Skeletal muscle tissue (tissue), 4 donors: ENCODE results near the gene AXIN1. TPM values are rescaled to one million over a fixed set of nuclear protein-coding genes. Genes with fewer than 3 reads are reported as not detected.

ENCODE experiments used
- H3K27ac ChIP-seq: one replicate; pipeline ENCODE4 v1.7.0; 2013; ENCODE audit warnings: mild to moderate bottlenecking, low read depth, low read length, inconsistent platforms
- H3K27me3 ChIP-seq, 3 donors: one replicate each; pipeline ENCODE4 v1.7.0; 2013; ENCODE audit warnings: low read length in 3 of 3; ENCODE audit not compliant: control insufficient read depth in 3 of 3, insufficient read depth in 3 of 3
- H3K36me3 ChIP-seq, 3 donors: one replicate each; pipeline ENCODE4 v1.7.0; 2013; ENCODE audit warnings: low read length in 3 of 3; ENCODE audit not compliant: control insufficient read depth in 3 of 3, insufficient read depth in 3 of 3
- H3K4me1 ChIP-seq, 3 donors: one replicate each; pipeline ENCODE4 v1.7.0; 2013; ENCODE audit warnings: low read length in 3 of 3, mild to moderate bottlenecking in 3 of 3; ENCODE audit not compliant: control insufficient read depth in 3 of 3, insufficient read depth in 3 of 3
- H3K4me3 ChIP-seq, 3 donors: one replicate each; pipeline ENCODE4 v1.7.0; 2013; ENCODE audit warnings: low read length in 3 of 3
- H3K9ac ChIP-seq, 3 donors: one replicate each; pipeline ENCODE4 v1.7.0; 2013; ENCODE audit warnings: low read length in 3 of 3, mild to moderate bottlenecking in 3 of 3, moderate library complexity in 2 of 3, low read depth in 1 of 3
- H3K9me3 ChIP-seq, 3 donors: one replicate each; pipeline ENCODE4 v1.7.0; 2013; ENCODE audit warnings: low read length in 3 of 3; ENCODE audit not compliant: control insufficient read depth in 3 of 3
- total RNA-seq: library from RNA; depleted of rRNA; stranded (reverse); fragments of >200 nt; gene quantifications from one replicate; pipeline ENCODE4 v1.2.3, GENCODE V29; 2014
- donor health status: Osteomylitis.

The AXIN1 gene
- total RNA-seq, 1 donor from 2014 or later: 8.9 TPM

DNA sequence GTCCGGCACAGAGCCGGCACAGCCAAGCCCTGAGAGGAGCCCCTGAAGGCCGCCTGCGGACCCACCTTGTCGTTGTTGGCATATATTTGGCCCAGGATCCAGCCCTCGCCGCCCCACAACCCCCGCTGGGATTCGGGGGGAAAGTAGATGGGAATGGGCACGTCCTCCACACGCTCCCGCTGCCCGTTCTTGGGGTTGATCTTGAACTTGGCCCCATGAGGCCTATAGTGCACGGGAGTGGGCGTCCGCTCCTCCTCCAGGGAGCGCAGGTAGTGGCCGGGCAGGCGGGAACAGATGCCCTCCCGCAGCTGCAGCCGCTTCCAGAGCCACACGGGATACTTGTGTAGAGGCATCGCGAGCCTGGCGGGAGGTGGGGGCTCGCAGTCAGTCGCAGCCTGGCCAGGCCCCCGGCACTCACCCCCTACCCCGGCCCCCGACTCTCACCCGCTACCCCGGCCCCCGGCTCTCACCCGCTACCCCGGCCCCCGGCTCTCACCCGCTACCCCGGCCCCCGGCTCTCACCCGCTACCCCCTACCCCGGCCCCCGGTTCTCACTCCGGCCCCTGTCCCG is 17.4 kb upstream of the AXIN1 start:
- H3K27me3 ChIP-seq: no peaks in the 10 kb centered on the region
- H3K4me1 ChIP-seq: peaks cover 12 to 15% (median 13%) of the 10 kb centered on the region in 3 donors
- H3K27ac ChIP-seq: no peak overlapping the region
- no peaks in the 10 kb centered on the region for H3K9me3 ChIP-seq
- H3K4me3 ChIP-seq: peak overlapping the region; percentile 41 to 57 (median 48)
- H3K9ac ChIP-seq: peak overlapping the region in 2 of 3 donors; percentile 66 to 72
- peaks cover 38 to 44% (median 43%) of the 10 kb centered on the region in 3 donors for H3K36me3 ChIP-seq

GRCh38 chr16:369275-369865 is 16.8 kb upstream of the AXIN1 start:
- peaks cover 3 to 5% (median 4%) of the 10 kb centered on the region in 3 donors for H3K27me3 ChIP-seq
- H3K4me1 ChIP-seq: peaks cover 12 to 15% (median 13%) of the 10 kb centered on the region in 3 donors
- peak overlapping the region in 1 of 3 donors; percentile 57 for H3K4me3 ChIP-seq
- peaks cover 34 to 38% (median 38%) of the 10 kb centered on the region in 3 donors for H3K36me3 ChIP-seq
- no peak overlapping the region for H3K27ac ChIP-seq
- H3K9me3 ChIP-seq: no peaks in the 10 kb centered on the region
- H3K9ac ChIP-seq: peak overlapping the region in 2 of 3 donors; percentile 66 to 72

DNA sequence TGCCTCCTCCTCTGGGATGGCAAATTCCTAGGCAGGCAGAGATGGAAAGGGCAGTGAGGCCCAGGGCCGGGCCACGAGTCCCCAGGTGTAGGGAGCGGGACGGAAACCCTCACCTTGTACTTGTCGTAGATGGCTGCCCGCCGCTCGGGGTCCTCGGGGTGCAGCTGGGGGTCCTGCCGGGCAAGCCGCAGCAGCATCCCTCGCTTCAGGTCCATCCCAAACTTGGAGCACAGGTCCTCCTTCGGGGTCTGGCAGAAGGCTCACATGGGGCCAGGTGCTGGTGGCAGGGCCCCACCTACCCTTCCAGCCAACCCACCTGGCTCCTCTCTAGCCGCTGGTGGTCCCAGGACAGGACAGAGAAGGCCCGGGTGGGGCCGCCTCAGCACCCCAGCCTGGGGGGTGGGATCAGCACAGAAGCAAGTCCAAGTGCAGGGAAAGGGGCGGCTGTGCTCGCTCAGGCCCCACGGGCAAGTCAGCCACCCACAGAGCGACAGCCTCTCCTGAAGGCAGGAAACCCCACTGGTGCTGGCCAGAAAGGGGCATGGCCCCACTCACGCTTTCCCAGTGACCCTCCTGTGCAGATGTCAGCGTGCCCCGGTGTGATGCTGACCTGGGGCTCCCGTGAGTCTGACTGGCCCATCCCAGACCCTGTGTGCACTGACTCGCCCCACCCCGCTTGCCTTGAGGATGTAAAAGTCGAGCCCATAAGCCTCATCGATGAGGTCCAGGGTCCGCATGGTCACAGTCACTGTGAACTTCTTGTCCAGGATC is 16.1 kb upstream of the AXIN1 start:
- Histone ChIP-seq H3K4me1 (peaks cover 12 to 15% (median 13%) of the 10 kb centered on the region in 3 donors), H3K27ac (no peak overlapping the region), H3K9me3 (no peaks in the 10 kb centered on the region), H3K36me3 (peaks cover 30 to 34% (median 30%) of the 10 kb centered on the region in 3 donors), H3K4me3 (no peak overlapping the region), H3K27me3 (peaks cover 9 to 11% (median 10%) of the 10 kb centered on the region in 3 donors), H3K9ac (no peak overlapping the region)

DNA sequence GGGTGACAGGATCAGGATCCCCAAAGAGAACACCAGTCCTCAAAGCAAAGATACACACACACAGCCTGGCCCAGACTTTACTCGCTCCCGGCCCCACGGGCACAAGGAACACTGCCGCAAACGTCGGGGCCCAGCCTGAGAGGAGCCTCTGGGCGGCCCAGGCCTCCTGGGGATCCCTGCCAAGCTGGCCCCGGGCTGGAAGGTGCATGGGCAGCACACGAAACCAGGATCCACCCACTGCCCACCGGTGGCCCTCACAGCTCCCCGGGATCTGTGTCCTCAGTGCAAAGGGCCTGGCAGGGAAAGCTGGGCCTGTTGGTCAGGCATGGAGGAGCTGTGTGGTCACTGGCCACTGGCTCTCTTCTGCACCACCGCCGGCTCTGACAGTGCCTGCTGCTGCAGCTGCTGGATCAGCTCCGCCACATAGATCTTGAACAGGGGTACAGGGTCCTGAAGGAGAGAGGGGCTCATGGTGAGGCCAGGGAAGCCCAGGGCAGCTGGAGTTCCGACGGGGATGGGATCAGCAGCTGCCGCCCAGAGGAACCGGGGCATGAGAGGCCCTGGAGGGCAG is 14.9 kb upstream of the AXIN1 start:
- H3K27ac ChIP-seq: no peak overlapping the region
- peaks cover 26 to 30% (median 29%) of the 10 kb centered on the region in 3 donors for H3K36me3 ChIP-seq
- H3K4me3 ChIP-seq: no peak overlapping the region
- H3K27me3 ChIP-seq: peaks cover 17 to 18% (median 17%) of the 10 kb centered on the region in 3 donors
- H3K4me1 ChIP-seq: peaks cover 12 to 15% (median 13%) of the 10 kb centered on the region in 3 donors
- no peaks in the 10 kb centered on the region for H3K9me3 ChIP-seq
- H3K9ac ChIP-seq: no peak overlapping the region

DNA sequence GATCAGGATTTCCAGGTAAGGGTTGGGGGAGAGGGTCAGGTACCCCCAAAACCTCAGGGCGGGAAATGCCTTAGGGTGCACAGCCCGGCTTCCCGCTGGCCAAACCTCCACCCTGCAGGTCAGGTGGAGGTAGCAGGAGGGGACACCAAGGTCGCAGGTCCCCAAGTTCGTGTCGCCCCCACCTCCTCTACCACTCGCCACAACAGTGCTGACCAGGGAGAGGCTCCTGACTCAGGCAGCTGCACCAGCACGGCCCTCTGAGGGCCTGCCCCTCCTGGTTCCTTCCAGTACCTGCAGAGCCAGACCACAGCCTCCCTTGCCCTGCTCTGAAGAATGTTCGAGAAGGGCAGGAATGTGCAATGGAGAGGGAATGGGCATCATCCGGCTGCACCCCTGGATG is 14.0 kb upstream of the AXIN1 start:
- Histone ChIP-seq H3K27ac (no peak overlapping the region), H3K4me3 (no peak overlapping the region), H3K9me3 (no peaks in the 10 kb centered on the region), H3K27me3 (peaks cover 17 to 22% (median 18%) of the 10 kb centered on the region in 3 donors), H3K9ac (no peak overlapping the region), H3K36me3 (peaks cover 23 to 26% (median 24%) of the 10 kb centered on the region in 3 donors), H3K4me1 (peaks cover 12 to 17% (median 15%) of the 10 kb centered on the region in 3 donors)

DNA sequence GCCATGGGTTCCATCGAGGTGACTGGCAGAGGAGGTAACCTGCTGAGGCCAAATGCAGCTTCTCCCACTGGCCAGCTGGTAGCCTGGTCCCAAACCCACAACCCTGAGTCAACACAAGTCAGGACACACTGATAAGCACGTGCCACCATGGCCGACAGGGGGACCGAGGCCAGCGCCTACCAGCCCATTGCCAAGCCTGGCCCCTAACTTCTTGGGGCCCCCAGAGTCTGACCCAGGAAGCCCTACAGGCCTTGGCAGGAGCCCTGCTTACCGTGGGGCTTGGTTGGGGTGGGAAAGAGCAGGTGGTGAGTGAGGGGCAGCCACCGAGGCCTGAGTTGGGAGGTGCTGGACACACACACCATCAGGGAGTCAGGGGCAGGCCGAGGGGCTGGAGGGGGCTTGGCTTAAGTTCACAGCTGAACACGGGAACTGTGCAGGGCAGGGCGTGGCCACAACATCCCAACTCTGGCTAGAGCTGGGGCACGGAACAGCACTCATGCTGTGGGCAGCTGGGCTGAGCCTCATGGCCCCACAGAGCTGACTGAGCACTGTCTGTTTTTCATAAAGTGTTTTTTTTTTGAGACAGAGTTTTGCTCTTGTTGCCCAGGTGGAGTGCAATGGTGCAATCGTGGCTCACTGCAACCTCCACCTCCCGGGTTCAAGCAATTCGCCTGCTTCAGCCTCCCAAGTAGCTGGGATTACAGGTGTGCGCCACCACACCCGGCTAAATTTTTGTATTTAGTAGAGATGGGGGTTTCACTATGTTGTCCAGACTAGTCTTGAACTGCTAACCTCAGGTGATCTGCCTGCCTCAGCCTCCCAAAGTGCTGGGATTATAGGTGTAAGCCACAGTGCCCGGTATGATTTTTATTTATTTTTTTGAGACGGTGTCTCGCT is 12.3 kb upstream of the AXIN1 start:
- Histone ChIP-seq H3K27ac (no peak overlapping the region), H3K9ac (peak overlapping the region in 1 of 3 donors; percentile 8), H3K4me1 (peaks cover 6 to 11% (median 6%) of the 10 kb centered on the region in 3 donors)

GRCh38 chr16:363766-364490 is 11.4 kb upstream of the AXIN1 start:
- peaks cover 17 to 26% (median 18%) of the 10 kb centered on the region in 3 donors for H3K27me3 ChIP-seq
- no peaks in the 10 kb centered on the region for H3K9me3 ChIP-seq
- no peak overlapping the region for H3K9ac ChIP-seq
- no peak overlapping the region for H3K27ac ChIP-seq
- H3K4me3 ChIP-seq: no peak overlapping the region
- H3K36me3 ChIP-seq: peaks cover 22 to 24% (median 22%) of the 10 kb centered on the region in 3 donors
- peaks cover 0 to 4% (median 0%) of the 10 kb centered on the region in 3 donors for H3K4me1 ChIP-seq

More for the DNA sequence above, 12.3 kb upstream of the AXIN1 start:
- Histone ChIP-seq H3K27me3 (peaks cover 17 to 26% (median 18%) of the 10 kb centered on the region in 3 donors), H3K36me3 (peaks cover 23 to 26% (median 24%) of the 10 kb centered on the region in 3 donors), H3K4me3 (no peak overlapping the region), H3K9me3 (no peaks in the 10 kb centered on the region)

DNA sequence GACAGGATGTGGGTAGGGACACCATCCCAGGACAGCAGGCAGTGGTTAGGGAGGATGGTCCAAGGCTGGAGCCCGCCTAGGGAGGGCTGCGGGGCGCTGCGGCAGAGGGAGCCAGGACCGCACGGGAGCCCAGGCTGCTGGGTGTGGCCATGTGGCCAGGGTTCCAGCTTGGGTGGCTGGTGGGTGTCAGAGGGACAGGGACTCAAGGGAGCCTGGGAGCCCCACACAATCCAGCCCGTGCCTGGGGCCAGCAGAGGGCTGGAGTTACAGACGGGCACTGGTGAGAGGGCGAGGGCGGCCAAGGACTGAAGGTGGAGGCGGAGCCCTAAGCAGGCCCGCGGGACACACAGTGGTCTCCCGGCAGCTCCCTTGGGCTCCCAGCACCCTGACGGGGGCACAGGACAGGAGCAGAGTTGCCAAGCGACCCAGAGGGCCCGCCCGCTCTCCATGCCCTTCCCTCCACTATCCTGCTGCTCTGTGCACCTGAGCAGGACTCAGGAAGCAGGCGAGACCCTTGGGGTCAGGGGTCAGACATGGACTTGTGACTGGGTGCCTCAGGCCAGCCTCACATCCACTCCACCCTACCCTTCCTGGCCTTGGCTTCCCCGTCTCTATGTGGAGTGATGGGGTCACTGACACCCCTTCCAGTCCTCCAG is 10.7 kb upstream of the AXIN1 start:
- peaks cover 0 to 4% (median 0%) of the 10 kb centered on the region in 3 donors for H3K4me1 ChIP-seq
- H3K27ac ChIP-seq: no peak overlapping the region
- peaks cover 15 to 19% (median 15%) of the 10 kb centered on the region in 3 donors for H3K36me3 ChIP-seq
- no peak overlapping the region for H3K4me3 ChIP-seq
- peaks cover 17 to 26% (median 18%) of the 10 kb centered on the region in 3 donors for H3K27me3 ChIP-seq
- no peak overlapping the region for H3K9ac ChIP-seq
- H3K9me3 ChIP-seq: no peaks in the 10 kb centered on the region
